HCT116 (cell line): Measurements from ENCODE around the gene RPRD1B. TPM values are rescaled to one million over a fixed set of nuclear protein-coding genes. Genes with fewer than 3 reads are reported as not detected.

ENCODE experiments used
- ATAC-seq: fragments of 200-7000 bp; cut with Tn5 transposase; 2 replicates; pipeline ENCODE4 v1.9.1; 2020; ENCODE audit warnings: mild to moderate bottlenecking, moderate library complexity
- BruUV-seq: library from RNA; stranded (reverse); fragments of 400-500 nt; replicated peaks from 2 replicates; lab custom pipeline; 2021; lab: Mats Ljungman, UMichigan
- CTCF ChIA-PET: fragments of 300-600 bp; sonication (Branson Sonifier 250); formaldehyde crosslinking; loops from one replicate; lab custom pipeline; 2021; ENCODE audit warnings: antibody characterized with exemption; lab: Charles Lee
- POLR2A ChIA-PET: fragments of 300-600, 350-600 bp; sonication (Branson Sonifier 250); formaldehyde crosslinking; loops from one replicate; lab custom pipeline; 2021; ENCODE audit warnings: antibody characterized with exemption; lab: Charles Lee
- RAD21 ChIA-PET, 2 experiments: fragments of 300-600 bp; sonication (Branson Sonifier 250); formaldehyde crosslinking; loops; one replicate each; lab custom pipeline; 2023; ENCODE audit warnings: low total read pairs in 2 of 2; ENCODE audit not compliant: uncharacterized antibody in 2 of 2, unreplicated experiment in 2 of 2, low non-redundant PET in 1 of 2; lab: Charles Lee
- DNase-seq: peaks from one replicate; pipeline ENCODE4 v3.0.0-alpha.2; 2010; ENCODE audit warnings: low read depth, low spot score
- H2AFZ ChIP-seq: fragments of 200-600 bp; shearing (Covaris generic), sonication (generic); 2 replicates; pipeline ENCODE4 v1.6.1; 2017; ENCODE audit warnings: low read depth, mixed run types, mixed read lengths, antibody characterized with exemption, low read length; ENCODE audit not compliant: poor library complexity, severe bottlenecking
- H3K27ac ChIP-seq: 2 replicates; pipeline ENCODE4 v1.5.1; 2012; ENCODE audit warnings: low read depth, low read length
- H3K27me3 ChIP-seq: fragments of 200-600 bp; sonication (generic); 2 replicates; pipeline ENCODE4 v1.6.1; 2016; ENCODE audit warnings: mixed run types, low read length, mixed read lengths; ENCODE audit not compliant: insufficient read depth
- H3K36me3 ChIP-seq, 2 experiments: fragments of 200-500 bp in 1 of 2; fragments of 200-600 bp in 1 of 2; sonication (Bioruptor generic) in 1 of 2; sonication (generic) in 1 of 2; 2 replicates each; pipeline versions ENCODE4 v1.5.1 to v1.6.1; 2014 to 2016; ENCODE audit warnings: low read length in 2 of 2, inconsistent platforms in 1 of 2, mixed read lengths in 1 of 2, mixed run types in 1 of 2; ENCODE audit not compliant: insufficient read depth in 2 of 2, control insufficient read depth in 1 of 2
- H3K4me1 ChIP-seq, 2 experiments: fragments of 200-600 bp in 1 of 2; sonication (generic) in 1 of 2; 2 replicates each; pipeline versions ENCODE4 v1.5.1 to v1.6.1; 2012 to 2017; ENCODE audit warnings: low read length in 2 of 2, inconsistent platforms in 1 of 2, mild to moderate bottlenecking in 1 of 2, mixed read lengths in 1 of 2, mixed run types in 1 of 2, moderate library complexity in 1 of 2; ENCODE audit not compliant: insufficient read depth in 2 of 2, control insufficient read depth in 1 of 2
- H3K4me2 ChIP-seq: fragments of 200-600 bp; sonication (generic); 2 replicates; pipeline ENCODE4 v1.6.1; 2017; ENCODE audit warnings: mixed run types, low read length, mixed read lengths
- H3K4me3 ChIP-seq, 2 experiments: fragments of 200-600 bp in 1 of 2; sonication (generic) in 1 of 2; replicated peaks in 1 of 2; 2 replicates each; pipeline ENCODE4 v1.5.1; 2011 to 2016; ENCODE audit warnings: low read length in 2 of 2, control low read depth in 1 of 2, low read depth in 1 of 2, mild to moderate bottlenecking in 1 of 2, mixed read lengths in 1 of 2, mixed run types in 1 of 2
- H3K79me2 ChIP-seq: fragments of 200-600 bp; sonication (generic); 2 replicates; pipeline ENCODE4 v1.6.1; 2017; ENCODE audit warnings: mild to moderate bottlenecking, mixed run types, low read length, moderate library complexity, mixed read lengths; ENCODE audit not compliant: insufficient read depth
- H3K9ac ChIP-seq: fragments of 200-600 bp; sonication (generic); 2 replicates; pipeline ENCODE4 v1.6.1; 2016; ENCODE audit warnings: low read length, mixed read lengths
- H3K9me2 ChIP-seq: fragments of 200-600 bp; sonication (generic), shearing (Covaris generic); 2 replicates; pipeline ENCODE4 v1.6.1; 2017; ENCODE audit warnings: mixed run types, mild to moderate bottlenecking, moderate library complexity; ENCODE audit not compliant: insufficient read depth
- H3K9me3 ChIP-seq, 2 experiments: fragments of 200-500 bp in 1 of 2; fragments of 200-600 bp in 1 of 2; sonication (Bioruptor generic) in 1 of 2; sonication (generic) in 1 of 2; 2 replicates each; pipeline ENCODE4 v1.6.1; 2014 to 2017; ENCODE audit warnings: low read length in 2 of 2, mixed read lengths in 2 of 2, inconsistent platforms in 1 of 2, low read depth in 1 of 2, mild to moderate bottlenecking in 1 of 2, mixed run types in 1 of 2, moderate library complexity in 1 of 2; ENCODE audit not compliant: control insufficient read depth in 1 of 2, insufficient read depth in 1 of 2
- H4K20me1 ChIP-seq: fragments of 200-600 bp; sonication (generic), shearing (Covaris generic); 2 replicates; pipeline ENCODE4 v1.6.1; 2017; ENCODE audit warnings: mixed run types, mild to moderate bottlenecking, moderate library complexity; ENCODE audit not compliant: insufficient read depth
- CBX3 ChIP-seq: IDR thresholded peaks from 2 replicates; pipeline ENCODE4 v1.6.1; 2012; ENCODE audit warnings: low read depth
- CEBPB ChIP-seq: IDR thresholded peaks from 2 replicates; pipeline ENCODE4 v1.6.1; 2012; ENCODE audit warnings: low read depth
- CTCF ChIP-seq, 3 experiments: fragments of 200-600 bp in 1 of 3; sonication (generic) in 1 of 3; IDR thresholded peaks in 2 of 3; conservative IDR thresholded peaks in 1 of 3; 2 replicates each; pipeline ENCODE4 v1.5.1; 2012 to 2017; ENCODE audit warnings: low read depth in 2 of 3, low read length in 2 of 3, antibody characterized with exemption in 1 of 3, borderline replicate concordance in 1 of 3, control low read depth in 1 of 3, mild to moderate bottlenecking in 1 of 3, mixed read lengths in 1 of 3, mixed run types in 1 of 3, moderate library complexity in 1 of 3; ENCODE audit not compliant: insufficient read depth in 1 of 3
- EGR1 ChIP-seq: IDR thresholded peaks from 2 replicates; pipeline ENCODE4 v1.6.1; 2012; ENCODE audit warnings: low read depth
- ELF1 ChIP-seq: IDR thresholded peaks from 2 replicates; pipeline ENCODE4 v1.6.1; 2012; ENCODE audit warnings: low read depth, borderline replicate concordance
- EZH2 ChIP-seq: fragments of 200-600 bp; sonication (generic); IDR thresholded peaks from 2 replicates; pipeline ENCODE4 v1.6.1; 2017; ENCODE audit warnings: antibody characterized with exemption, mixed run types
- EZH2phosphoT487 ChIP-seq: fragments of 200-600 bp; IDR thresholded peaks from 2 replicates; pipeline ENCODE4 v1.6.1; 2018; ENCODE audit warnings: antibody characterized with exemption, borderline replicate concordance
- FOSL1 ChIP-seq: IDR thresholded peaks from 2 replicates; pipeline ENCODE4 v1.6.1; 2012; ENCODE audit warnings: low read depth
- JUND ChIP-seq: IDR thresholded peaks from 2 replicates; pipeline ENCODE4 v1.6.1; 2012
- POLR2A ChIP-seq: IDR thresholded peaks from 2 replicates; pipeline ENCODE4 v1.7.0; 2011; ENCODE audit warnings: borderline replicate concordance; ENCODE audit not compliant: insufficient read depth, insufficient read length; ENCODE audit errors: extremely low read depth
- POLR2AphosphoS5 ChIP-seq: IDR thresholded peaks from 2 replicates; pipeline ENCODE4 v1.6.1; 2011; ENCODE audit warnings: mild to moderate bottlenecking, low read depth, low read length, moderate library complexity
- REST ChIP-seq: IDR thresholded peaks from 2 replicates; pipeline ENCODE4 v1.6.1; 2012; ENCODE audit warnings: low read depth
- SIN3A ChIP-seq: IDR thresholded peaks from 2 replicates; pipeline ENCODE4 v1.6.1; 2012; ENCODE audit warnings: low read depth
- SP1 ChIP-seq: IDR thresholded peaks from 2 replicates; pipeline ENCODE4 v1.6.1; 2012; ENCODE audit warnings: low read depth
- SRF ChIP-seq: IDR thresholded peaks from 2 replicates; pipeline ENCODE4 v1.6.1; 2012; ENCODE audit warnings: low read depth
- TCF7L2 ChIP-seq: IDR thresholded peaks from 2 replicates; pipeline ENCODE4 v1.7.0; 2011; ENCODE audit warnings: borderline replicate concordance, inconsistent platforms; ENCODE audit not compliant: insufficient read depth, insufficient read length; ENCODE audit errors: extremely low read depth
- YY1 ChIP-seq: IDR thresholded peaks from 2 replicates; pipeline ENCODE4 v1.6.1; 2011; ENCODE audit warnings: low read length, low read depth, moderate library complexity, mild to moderate bottlenecking; ENCODE audit not compliant: insufficient replicate concordance; ENCODE audit errors: extremely low read depth
- ZFX ChIP-seq: fragments of 450-650 bp; IDR thresholded peaks from 2 replicates; pipeline ENCODE4 v1.6.1; 2017
- ZNF274 ChIP-seq: fragments of 200-500 bp; sonication (Bioruptor generic); IDR thresholded peaks from 2 replicates; pipeline ENCODE4 v1.6.1; 2014; ENCODE audit warnings: mild to moderate bottlenecking, low read depth, low read length, inconsistent platforms
- intact Hi-C: fragments of 100-400 bp; cut with micrococcal nuclease; formaldehyde crosslinking; loops from 2 replicates; pipeline ENCODE4 v1.10.0; 2022
- total RNA-seq: library from RNA; stranded (reverse); gene quantifications from one replicate; pipeline ENCODE4 v1.2.1, GENCODE V29; 2021; ENCODE audit not compliant: unreplicated experiment

RPRD1B gene
- total RNA-seq, 1 experiment from 2014 or later, result 30.7 TPM

- TF ChIP-seq JUND (no peak), FOSL1 (no peak), SIN3A (no peak), POLR2A (no peak), CTCF (IDR thresholded peaks at IDR 0.05 in 2 of 3, conservative IDR thresholded peaks at IDR 0.05 in 1 of 3; ENCODE audit: borderline replicate concordance in 1 of 3, insufficient read depth in 1 of 3, low read depth in 2 of 3, low read length in 2 of 3) (no peak), POLR2AphosphoS5 (no peak), EZH2 (no peak), ZFX (no peak), SRF (no peak), EZH2phosphoT487 (no peak), REST (no peak), ELF1 (no peak), EGR1 (no peak), YY1 (no peak), CBX3 (no peak), TCF7L2 (no peak), CEBPB (no peak), SP1 (no peak), ZNF274 (no peak)
- Histone ChIP-seq H3K9ac (no peak overlapping the region), H3K27me3 (no peaks in the 10 kb centered on the region), H3K36me3 (no peaks in the 10 kb centered on the region), H2AFZ (no peak overlapping the region), H3K9me3 (no peaks in the 10 kb centered on the region), H3K9me2 (no peaks in the 10 kb centered on the region), H4K20me1 (no peaks in the 10 kb centered on the region), H3K4me1 (peaks cover 21 to 25% of the 10 kb centered on the region in 2 experiments), H3K27ac (no peak overlapping the region), H3K79me2 (no peaks in the 10 kb centered on the region), H3K4me3 (no peak overlapping the region), H3K4me2 (no peak overlapping the region)
- ChIA-PET RAD21 (no interaction called here), CTCF (no interaction called here), POLR2A (no interaction called here)
- DNase-seq, result no peak
- no TSS peak for BruUV-seq
- intact Hi-C loops, result no loop called here
- ATAC-seq, result no peak
Observed at GRCh38 chr20:38137441-38138037, 104.0 kb downstream of the RPRD1B start.
